Measurements from ENCODE around the gene SPIN4.

The SPIN4 gene

DNA sequence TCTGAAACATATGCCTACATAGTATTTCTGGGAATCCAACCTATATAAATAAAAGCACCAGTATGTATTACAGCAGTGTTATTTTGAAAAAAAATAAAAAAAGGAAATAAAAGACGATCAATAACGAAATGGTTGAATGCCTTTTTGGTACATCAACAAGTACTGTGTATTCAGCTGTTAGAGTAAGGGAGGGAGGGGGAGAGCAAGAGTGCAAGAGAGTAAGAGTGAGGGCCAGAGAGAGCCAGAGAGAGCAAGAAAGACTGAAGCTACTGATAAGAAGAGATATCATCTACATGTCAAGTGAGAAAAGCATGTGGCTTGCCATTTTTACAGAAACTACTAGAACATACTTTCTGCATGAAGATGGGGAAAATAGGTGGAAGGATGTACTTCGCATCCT, 1.8 kb downstream of the SPIN4 start:
- no peaks in the 10 kb centered on the region for H3K9me3 ChIP-seq (replicated peaks; ENCODE audit: low read length)
- H3K4me3 ChIP-seq (ENCODE audit: low read length) = peak overlapping the region; percentile 89
- H3K36me3 ChIP-seq (ENCODE audit: insufficient read depth, low read length) = no peaks in the 10 kb centered on the region
- H3K4me1 ChIP-seq (ENCODE audit: control insufficient read depth, insufficient read depth, low read length) = no peaks in the 10 kb centered on the region
- peak overlapping the region; percentile 82 for H3K4me2 ChIP-seq (ENCODE audit: low read length)
- peak overlapping the region; percentile 36 for H3K9ac ChIP-seq (ENCODE audit: low read depth, low read length)
- H3K27me3 ChIP-seq (ENCODE audit: control insufficient read depth, insufficient read depth, low read length) = no peaks in the 10 kb centered on the region

- no peaks in the 10 kb centered on the region for H3K27me3 ChIP-seq (ENCODE audit: control insufficient read depth, insufficient read depth, low read length)
- no peak overlapping the region for H3K4me2 ChIP-seq (ENCODE audit: low read length)
- H3K4me1 ChIP-seq (ENCODE audit: control insufficient read depth, insufficient read depth, low read length) = peaks cover 6% of the 10 kb centered on the region
- H3K9me3 ChIP-seq (replicated peaks; ENCODE audit: low read length) = no peaks in the 10 kb centered on the region
- no peaks in the 10 kb centered on the region for H3K36me3 ChIP-seq (ENCODE audit: insufficient read depth, low read length)
- H3K9ac ChIP-seq (ENCODE audit: low read depth, low read length) = no peak overlapping the region
- H3K4me3 ChIP-seq (ENCODE audit: low read length) = no peak overlapping the region
These were observed 20.5 kb downstream of the SPIN4 start for GRCh38 chrX:63330681-63331080.

DNA sequence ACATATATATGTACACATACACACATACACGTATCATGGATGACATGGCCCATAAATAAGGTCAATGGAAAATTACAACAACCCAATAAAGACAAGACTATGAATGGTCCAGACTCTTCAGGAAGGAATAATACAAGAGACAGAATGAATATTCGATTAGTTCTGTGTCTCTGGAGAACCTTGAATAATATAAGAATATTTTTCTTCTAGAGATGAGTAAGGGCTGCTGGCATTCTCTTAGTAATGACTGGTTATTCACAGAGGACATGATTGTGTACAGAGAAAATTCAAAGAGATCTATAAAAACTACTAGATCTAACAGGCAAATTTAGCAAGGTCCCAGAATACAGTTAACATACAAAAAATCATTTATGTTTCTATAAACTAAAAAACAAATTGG, 23.3 kb downstream of the SPIN4 start:
- no peaks in the 10 kb centered on the region for H3K36me3 ChIP-seq (ENCODE audit: insufficient read depth, low read length)
- no peaks in the 10 kb centered on the region for H3K27me3 ChIP-seq (ENCODE audit: control insufficient read depth, insufficient read depth, low read length)
- no peak overlapping the region for H3K9ac ChIP-seq (ENCODE audit: low read depth, low read length)
- H3K9me3 ChIP-seq (replicated peaks; ENCODE audit: low read length) = no peaks in the 10 kb centered on the region
- H3K4me1 ChIP-seq (ENCODE audit: control insufficient read depth, insufficient read depth, low read length) = peaks cover 6% of the 10 kb centered on the region
- H3K4me2 ChIP-seq (ENCODE audit: low read length) = no peak overlapping the region
- H3K4me3 ChIP-seq (ENCODE audit: low read length) = no peak overlapping the region

- Histone ChIP-seq H3K4me1 (ENCODE audit: control insufficient read depth, insufficient read depth, low read length) (no peaks in the 10 kb centered on the region), H3K27me3 (ENCODE audit: control insufficient read depth, insufficient read depth, low read length) (no peaks in the 10 kb centered on the region), H3K4me3 (ENCODE audit: low read length) (no peak overlapping the region), H3K9ac (ENCODE audit: low read depth, low read length) (no peak overlapping the region), H3K36me3 (ENCODE audit: insufficient read depth, low read length) (no peaks in the 10 kb centered on the region), H3K4me2 (ENCODE audit: low read length) (no peak overlapping the region), H3K9me3 (replicated peaks; ENCODE audit: low read length) (no peaks in the 10 kb centered on the region)
These were observed 51.5 kb downstream of the SPIN4 start for GRCh38 chrX:63299596-63299995.

Data from skeletal muscle satellite cell (primary cell).